H9 (cell line): ENCODE results near the gene MGRN1. TPM values are rescaled to one million over a fixed set of nuclear protein-coding genes. Genes with fewer than 3 reads are reported as not detected.

Source experiments
- DNase-seq: peaks from one replicate; pipeline ENCODE4 v3.0.0-alpha.2; 2017
- H2AFZ ChIP-seq: one replicate; pipeline ENCODE4 v1.6.1; 2013; ENCODE audit warnings: mild to moderate bottlenecking, low read length, control low read depth, moderate library complexity
- H2AK5ac ChIP-seq: 2 replicates; pipeline ENCODE4 v1.6.1; 2013; ENCODE audit warnings: low read length, control low read depth, mixed read lengths; ENCODE audit not compliant: insufficient read length
- H2BK120ac ChIP-seq: one replicate; pipeline ENCODE4 v1.6.1; 2013; ENCODE audit warnings: low read depth, mild to moderate bottlenecking, low read length, control low read depth, inconsistent platforms; ENCODE audit not compliant: poor library complexity, severe bottlenecking
- H2BK12ac ChIP-seq: 2 replicates; pipeline ENCODE4 v1.6.1; 2013; ENCODE audit warnings: low read length, control low read depth, mixed read lengths, low read depth; ENCODE audit not compliant: insufficient read length
- H2BK15ac ChIP-seq: 2 replicates; pipeline ENCODE4 v1.6.1; 2013; ENCODE audit warnings: low read depth, low read length, control low read depth
- H2BK20ac ChIP-seq: one replicate; pipeline ENCODE4 v1.6.1; 2013; ENCODE audit warnings: low read depth, mild to moderate bottlenecking, low read length, control low read depth, inconsistent platforms; ENCODE audit not compliant: poor library complexity, severe bottlenecking
- H2BK5ac ChIP-seq: 2 replicates; pipeline ENCODE4 v1.6.1; 2013; ENCODE audit warnings: low read length, control low read depth, mixed read lengths; ENCODE audit not compliant: insufficient read length
- H3K14ac ChIP-seq: 2 replicates; pipeline ENCODE4 v1.6.1; 2013; ENCODE audit warnings: low read length, control low read depth; ENCODE audit not compliant: insufficient read depth
- H3K18ac ChIP-seq: 2 replicates; pipeline ENCODE4 v1.6.1; 2013; ENCODE audit warnings: low read depth, mild to moderate bottlenecking, mixed read lengths, low read length, control low read depth; ENCODE audit not compliant: insufficient read length
- H3K23ac ChIP-seq: 2 replicates; pipeline ENCODE4 v1.6.1; 2013; ENCODE audit warnings: low read length, control low read depth, mixed read lengths, low read depth; ENCODE audit not compliant: insufficient read length
- H3K23me2 ChIP-seq: 2 replicates; pipeline ENCODE4 v1.6.1; 2013; ENCODE audit warnings: low read depth, mild to moderate bottlenecking, mixed read lengths, low read length, control low read depth; ENCODE audit not compliant: insufficient read length, poor library complexity, severe bottlenecking
- H3K27ac ChIP-seq: 2 replicates; pipeline ENCODE4 v1.5.1; 2013; ENCODE audit warnings: low read length, control low read depth, mixed read lengths, low read depth; ENCODE audit not compliant: insufficient read length
- H3K27me3 ChIP-seq: 2 replicates; pipeline ENCODE4 v1.6.1; 2013; ENCODE audit warnings: low read length, control low read depth, inconsistent platforms; ENCODE audit not compliant: insufficient read depth
- H3K4ac ChIP-seq: 2 replicates; pipeline ENCODE4 v1.6.1; 2013; ENCODE audit warnings: low read depth, mild to moderate bottlenecking, control low read depth, inconsistent platforms, low read length, moderate library complexity
- H3K4me1 ChIP-seq: 2 replicates; pipeline ENCODE4 v1.6.1; 2013; ENCODE audit warnings: low read length, control low read depth, inconsistent platforms; ENCODE audit not compliant: insufficient read depth
- H3K4me2 ChIP-seq: 2 replicates; pipeline ENCODE4 v1.6.1; 2013; ENCODE audit warnings: low read length, control low read depth, mixed read lengths; ENCODE audit not compliant: insufficient read length, insufficient read depth
- H3K56ac ChIP-seq: 2 replicates; pipeline ENCODE4 v1.6.1; 2013; ENCODE audit warnings: low read depth, mild to moderate bottlenecking, mixed read lengths, low read length, control low read depth; ENCODE audit not compliant: insufficient read length
- H3K79me1 ChIP-seq: 2 replicates; pipeline ENCODE4 v1.6.1; 2013; ENCODE audit warnings: low read depth, mild to moderate bottlenecking, moderate library complexity, low read length, control low read depth, inconsistent platforms; ENCODE audit not compliant: insufficient read depth, poor library complexity, severe bottlenecking
- H3K79me2 ChIP-seq: 2 replicates; pipeline ENCODE4 v1.6.1; 2013; ENCODE audit warnings: low read length, control low read depth, inconsistent platforms; ENCODE audit not compliant: insufficient read depth
- H3K9ac ChIP-seq: 2 replicates; pipeline ENCODE4 v1.6.1; 2013; ENCODE audit warnings: low read length, control low read depth, mixed read lengths; ENCODE audit not compliant: insufficient read length; ENCODE audit errors: extremely low read depth
- H3K9me3 ChIP-seq: one replicate; pipeline ENCODE4 v1.6.1; 2013; ENCODE audit warnings: low read depth, low read length, inconsistent platforms; ENCODE audit not compliant: control insufficient read depth
- H3T11ph ChIP-seq: one replicate; pipeline ENCODE4 v1.6.1; 2013; ENCODE audit warnings: mild to moderate bottlenecking, low read length, control low read depth, inconsistent platforms
- H4K20me1 ChIP-seq: one replicate; pipeline ENCODE4 v1.6.1; 2013; ENCODE audit not compliant: control insufficient read depth, insufficient read length, insufficient read depth
- H4K5ac ChIP-seq: 2 replicates; pipeline ENCODE4 v1.6.1; 2013; ENCODE audit warnings: low read depth, mild to moderate bottlenecking, mixed read lengths, low read length, control low read depth; ENCODE audit not compliant: insufficient read length
- H4K8ac ChIP-seq: replicated peaks from 2 replicates; pipeline ENCODE4 v1.6.1; 2013; ENCODE audit warnings: low read length, control low read depth, mixed read lengths, low read depth; ENCODE audit not compliant: insufficient read length
- H4K91ac ChIP-seq: 2 replicates; pipeline ENCODE4 v1.6.1; 2013; ENCODE audit warnings: low read depth, mild to moderate bottlenecking, moderate library complexity, mixed read lengths, low read length, control low read depth; ENCODE audit not compliant: insufficient read length
- H3K27ac Mint-ChIP-seq, 3 experiments: 2 replicates in 2 of 3; 3 replicates in 1 of 3; pipeline ENCODE4 v1.8.0; 2020 to 2021; ENCODE audit warnings: mixed read lengths in 3 of 3, mild to moderate bottlenecking in 1 of 3, moderate library complexity in 1 of 3
- H3K27me3 Mint-ChIP-seq: 2 replicates; pipeline ENCODE4 v1.8.0; 2021; ENCODE audit warnings: low read depth, mild to moderate bottlenecking, moderate library complexity, mixed read lengths
- H3K36me3 Mint-ChIP-seq, 3 experiments: 2 replicates in 2 of 3; 3 replicates in 1 of 3; pipeline ENCODE4 v1.8.0; 2020 to 2021; ENCODE audit warnings: low read depth in 3 of 3, mixed read lengths in 3 of 3; ENCODE audit not compliant: insufficient read depth in 1 of 3
- H3K4me1 Mint-ChIP-seq, 2 experiments: 2 replicates each; pipeline ENCODE4 v1.8.0; 2020; ENCODE audit warnings: mixed read lengths in 2 of 2
- H3K4me3 Mint-ChIP-seq, 2 experiments: 2 replicates in 1 of 2; 3 replicates in 1 of 2; pipeline ENCODE4 v1.8.0; 2020 to 2021; ENCODE audit warnings: mild to moderate bottlenecking in 2 of 2, mixed read lengths in 2 of 2, moderate library complexity in 1 of 2
- H3K9me3 Mint-ChIP-seq, 2 experiments: 2 replicates in 1 of 2; 3 replicates in 1 of 2; pipeline ENCODE4 v1.8.0; 2020; ENCODE audit warnings: mild to moderate bottlenecking in 2 of 2, mixed read lengths in 2 of 2, moderate library complexity in 1 of 2
- CTCF ChIP-seq: fragments of 200-600 bp; sonication (generic); conservative IDR thresholded peaks from 3 replicates; pipeline ENCODE4 v1.8.0; 2021; ENCODE audit warnings: antibody characterized with exemption, mild to moderate bottlenecking
- WGBS: extraction: QIAGEN DNeasy Blood & Tissue Kit; methylation state at CpG from one replicate; pipeline ENCODE4 v1.1.7; 2013; ENCODE audit warnings: missing lambda C conversion rate, low lambda C conversion rate, mixed read lengths; ENCODE audit not compliant: insufficient read length; ENCODE audit errors: extremely low coverage; 5-methylcytosine and 5-hydroxymethylcytosine counted together
- total RNA-seq: library from RNA; stranded (reverse); gene quantifications from 2 replicates; pipeline ENCODE4 v1.2.1, GENCODE V29; 2021

Gene MGRN1
- total RNA-seq, 1 experiment from 2014 or later: 91.6 TPM

- Mint-ChIP-seq H3K27me3 (no peaks in the 10 kb centered on the region), H3K4me3 (no peak overlapping the region), H3K36me3 (peaks cover 17 to 62% (median 54%) of the 10 kb centered on the region in 3 experiments; a peak in 6 of 7 replicates), H3K9me3 (no peaks in the 10 kb centered on the region), H3K4me1 (no peaks in the 10 kb centered on the region), H3K27ac (no peak overlapping the region; a peak in 1 of 7 replicates)
- H4K8ac ChIP-seq: no peak overlapping the region
- no peak overlapping the region for H3K23ac ChIP-seq
- H4K91ac ChIP-seq: no peak overlapping the region
- H2BK12ac ChIP-seq: no peak overlapping the region
- DNase-seq: no peak
- H3K79me1 ChIP-seq: no peaks in the 10 kb centered on the region
- H3K18ac ChIP-seq: no peak overlapping the region
- no peaks in the 10 kb centered on the region for H4K20me1 ChIP-seq
- whole genome bisulfite sequencing: no CpG with 5 or more reads among the region's 7 CpGs
- no peak overlapping the region for H2AK5ac ChIP-seq
- no peaks in the 10 kb centered on the region for H3K27me3 ChIP-seq
- no peak overlapping the region for H3K27ac ChIP-seq
- H2BK15ac ChIP-seq: no peak overlapping the region
- no peak overlapping the region for H4K5ac ChIP-seq
- no peak overlapping the region for H3K4me2 ChIP-seq
- TF ChIP-seq CTCF: no peak
- H3K14ac ChIP-seq: no peak overlapping the region
- H3K9ac ChIP-seq: no peak overlapping the region
- no peaks in the 10 kb centered on the region for H3K23me2 ChIP-seq
- no peak overlapping the region for H3K56ac ChIP-seq
- H3T11ph ChIP-seq: no peak overlapping the region
- H2BK20ac ChIP-seq: no peak overlapping the region
- no peaks in the 10 kb centered on the region for H3K79me2 ChIP-seq
- no peak overlapping the region for H2BK120ac ChIP-seq
- H2BK5ac ChIP-seq: no peak overlapping the region
- H2AFZ ChIP-seq: no peak overlapping the region
- no peaks in the 10 kb centered on the region for H3K4me1 ChIP-seq
- no peak overlapping the region for H3K4ac ChIP-seq
- H3K9me3 ChIP-seq: no peaks in the 10 kb centered on the region
These were observed 77.8 kb downstream of the MGRN1 start for GRCh38 chr16:4702466-4702808.
